GM21576 (cell line): ENCODE results near the gene DRC1.

ENCODE experiments used
- ATAC-seq: cut with Tn5 transposase; IDR thresholded peaks from one replicate; pipeline ENCODE4 v1.9.1; 2021; ENCODE audit warnings: mild to moderate bottlenecking, moderate library complexity; ENCODE audit not compliant: unreplicated experiment

Gene DRC1

DNA sequence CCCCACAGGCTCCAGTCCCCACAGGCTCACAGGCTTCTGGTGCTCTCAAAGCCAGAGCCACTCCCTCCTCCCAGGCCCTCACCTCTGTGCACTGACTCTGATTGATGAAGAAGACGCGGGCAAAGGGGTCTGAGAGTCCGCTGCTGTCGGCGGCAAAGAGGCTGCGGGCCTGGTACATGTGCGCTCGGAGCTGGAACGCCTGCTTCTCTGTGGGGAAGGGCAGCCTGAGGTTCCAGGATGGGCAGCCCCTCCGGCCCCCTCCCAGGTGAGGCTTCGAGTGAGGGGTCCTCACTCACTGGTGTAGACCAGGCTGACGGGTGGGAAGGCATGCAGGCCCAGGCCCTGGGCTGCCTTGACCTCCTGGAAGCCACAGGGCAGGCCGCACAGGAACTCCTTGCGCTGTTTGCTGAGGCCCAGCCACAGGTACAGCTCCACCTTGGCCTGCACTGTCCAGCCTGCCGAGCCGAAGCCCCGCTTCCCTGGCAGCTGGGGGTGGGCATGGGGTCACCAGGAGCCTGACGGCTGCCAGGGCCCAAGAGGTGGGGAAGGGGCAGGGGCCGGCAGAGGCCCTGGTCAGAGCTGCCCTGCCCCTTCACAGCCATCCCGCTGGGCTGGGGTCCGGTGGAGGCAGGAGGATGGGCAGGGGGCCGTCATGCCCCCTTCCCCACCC lies 74.2 kb downstream of the DRC1 start:
- ATAC-seq, result no peak

DNA sequence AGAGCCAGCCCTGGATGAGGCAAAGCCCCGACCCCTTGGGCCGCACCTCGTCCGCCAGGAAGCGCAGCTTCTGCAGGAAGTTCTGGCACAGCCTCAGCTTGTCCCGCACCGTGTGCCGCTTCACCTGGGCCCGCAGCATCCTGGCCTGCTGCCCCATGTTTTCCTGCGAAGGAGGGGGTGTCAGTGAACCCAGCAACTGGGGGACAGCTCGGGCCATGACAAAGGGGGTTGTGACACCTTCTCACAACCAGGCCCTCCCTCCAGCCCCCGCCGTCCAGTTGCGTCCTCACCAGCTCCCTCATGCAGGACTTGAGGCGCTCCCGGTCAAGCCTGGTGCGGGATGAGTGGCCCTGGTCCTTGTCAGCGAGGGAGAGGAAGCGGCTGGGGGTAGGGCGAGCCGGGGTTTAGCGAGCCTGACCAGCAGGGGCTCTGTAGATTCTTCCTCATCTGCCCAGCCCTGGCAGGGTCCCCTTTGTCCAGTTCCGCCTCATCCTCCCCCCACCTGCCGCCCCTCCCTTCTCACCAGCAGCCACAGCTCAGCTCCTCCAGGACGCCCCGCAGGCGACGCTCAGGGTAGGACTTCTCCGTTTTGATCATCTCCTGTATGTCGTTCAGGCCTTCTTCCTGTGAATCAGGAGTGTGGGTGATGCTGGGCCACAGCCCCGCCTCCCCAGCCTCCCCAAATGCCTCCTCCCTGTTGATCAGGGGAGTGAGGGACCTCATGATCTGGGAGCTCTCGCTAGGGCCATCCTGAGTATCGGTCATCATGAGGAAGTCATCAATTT lies 75.6 kb downstream of the DRC1 start:
- ATAC-seq, result no peak

DNA sequence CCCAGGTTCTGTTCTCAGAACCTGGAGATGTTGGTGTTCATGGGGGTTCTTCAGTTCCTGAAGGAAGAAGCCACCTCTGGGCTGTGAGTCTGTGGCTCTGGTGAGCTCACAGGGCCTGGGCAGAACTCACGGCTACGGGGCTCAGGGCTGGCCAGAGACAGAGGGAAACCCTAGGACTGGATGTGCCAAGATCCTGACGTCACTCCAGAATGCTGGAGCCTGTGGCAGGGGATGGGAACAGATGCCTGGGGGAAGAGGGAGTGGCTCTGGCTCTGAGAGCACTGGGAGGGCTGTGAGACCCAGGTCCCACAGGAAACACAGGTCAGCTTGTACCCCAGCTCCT lies 76.2 kb downstream of the DRC1 start, which contains the start of gene OTOF:
Gene OTOF (minus strand): TSS at position 214 of the 343 bp plus-strand sequence.
- ATAC-seq, result no peak

DNA sequence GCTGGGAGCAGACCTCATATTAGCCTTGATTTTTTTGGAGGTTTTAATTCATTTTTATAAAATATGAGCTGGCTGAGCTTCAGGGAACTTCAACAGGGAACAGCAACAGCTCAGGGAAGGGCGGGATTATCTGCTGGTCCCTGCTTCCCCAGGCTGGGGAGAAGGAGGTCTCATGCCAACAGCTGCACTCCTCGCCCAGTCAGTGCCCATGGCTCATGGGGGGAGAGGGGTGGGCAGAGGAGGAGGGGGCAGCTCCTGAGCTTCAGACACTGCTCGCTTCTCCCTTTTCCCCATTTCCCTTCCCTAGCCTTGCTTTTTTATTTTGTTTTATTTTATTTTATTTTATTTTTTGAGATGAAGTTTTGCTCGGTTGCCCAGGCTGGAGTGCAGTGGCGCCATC lies 76.6 kb downstream of the DRC1 start:
- no peak for ATAC-seq

DNA sequence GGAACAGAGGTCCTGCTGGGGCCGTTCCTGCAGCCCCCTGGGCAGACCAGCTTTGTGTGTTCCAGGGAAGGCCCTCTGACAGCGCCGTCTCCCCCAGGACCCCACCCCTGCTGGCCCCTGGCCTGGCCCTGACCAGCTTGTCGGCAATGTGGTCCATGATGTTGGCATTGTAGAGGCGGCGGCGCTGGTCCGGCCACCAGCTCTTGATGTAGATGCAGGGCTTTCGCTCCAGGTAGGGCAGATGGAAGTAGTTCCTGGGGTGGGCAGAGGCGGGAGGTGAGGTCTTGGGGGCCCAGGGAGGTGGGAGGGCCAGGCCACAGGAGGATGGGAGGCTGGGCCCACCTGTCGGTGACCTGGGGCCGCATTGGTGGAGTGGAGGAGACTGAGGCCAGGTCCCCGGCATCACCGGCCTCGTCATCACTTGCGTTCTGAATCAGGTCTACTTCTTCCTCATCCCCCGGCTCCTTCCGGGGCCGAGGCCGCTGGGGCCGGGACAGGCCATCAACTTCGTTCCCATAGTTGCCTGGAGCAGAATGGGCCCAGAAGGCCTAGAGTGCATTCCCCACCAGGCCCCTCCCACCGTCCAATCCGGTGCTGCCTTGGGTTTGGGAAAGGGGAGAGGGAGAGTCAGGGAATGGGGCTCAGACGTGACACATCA lies 77.5 kb downstream of the DRC1 start:
- no peak for ATAC-seq

DNA sequence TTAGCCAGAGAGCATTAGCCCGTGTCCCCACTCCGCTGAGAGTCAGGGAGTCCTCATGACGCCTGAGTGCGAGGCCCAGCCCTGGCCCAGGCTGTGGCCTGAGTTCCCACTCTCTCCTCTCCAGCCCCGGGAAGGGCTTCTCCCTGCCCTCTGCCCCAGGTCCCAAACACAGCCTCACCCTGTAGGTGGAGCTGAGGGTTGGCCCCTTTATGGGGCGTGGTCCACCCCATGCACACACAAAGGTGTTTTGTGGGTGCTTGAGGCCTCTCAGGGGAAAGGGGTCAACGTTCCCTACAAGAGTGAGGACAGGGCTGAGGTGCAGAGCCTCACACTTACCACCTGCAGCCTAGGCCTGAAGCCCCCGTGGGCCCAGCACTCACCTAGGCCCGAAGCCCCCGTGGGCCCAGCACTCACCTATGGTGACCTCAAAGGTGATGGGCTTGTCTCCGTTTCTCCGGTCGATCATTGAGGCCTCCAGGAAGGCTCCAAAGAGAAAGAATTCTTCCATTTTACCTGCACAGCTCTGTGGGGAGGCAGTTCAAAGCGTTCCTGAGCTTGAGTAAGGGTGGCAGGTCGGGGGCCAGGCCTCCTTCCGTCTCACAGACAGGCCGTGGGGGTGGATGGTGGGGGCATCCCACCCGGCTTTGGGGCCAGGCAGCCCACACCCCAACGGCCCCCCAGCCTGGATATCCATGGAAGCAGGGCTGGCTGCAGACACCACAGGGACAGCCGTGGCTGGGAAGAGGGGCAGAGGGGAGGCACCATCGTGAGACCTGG lies 78.3 kb downstream of the DRC1 start:
- no peak for ATAC-seq

DNA sequence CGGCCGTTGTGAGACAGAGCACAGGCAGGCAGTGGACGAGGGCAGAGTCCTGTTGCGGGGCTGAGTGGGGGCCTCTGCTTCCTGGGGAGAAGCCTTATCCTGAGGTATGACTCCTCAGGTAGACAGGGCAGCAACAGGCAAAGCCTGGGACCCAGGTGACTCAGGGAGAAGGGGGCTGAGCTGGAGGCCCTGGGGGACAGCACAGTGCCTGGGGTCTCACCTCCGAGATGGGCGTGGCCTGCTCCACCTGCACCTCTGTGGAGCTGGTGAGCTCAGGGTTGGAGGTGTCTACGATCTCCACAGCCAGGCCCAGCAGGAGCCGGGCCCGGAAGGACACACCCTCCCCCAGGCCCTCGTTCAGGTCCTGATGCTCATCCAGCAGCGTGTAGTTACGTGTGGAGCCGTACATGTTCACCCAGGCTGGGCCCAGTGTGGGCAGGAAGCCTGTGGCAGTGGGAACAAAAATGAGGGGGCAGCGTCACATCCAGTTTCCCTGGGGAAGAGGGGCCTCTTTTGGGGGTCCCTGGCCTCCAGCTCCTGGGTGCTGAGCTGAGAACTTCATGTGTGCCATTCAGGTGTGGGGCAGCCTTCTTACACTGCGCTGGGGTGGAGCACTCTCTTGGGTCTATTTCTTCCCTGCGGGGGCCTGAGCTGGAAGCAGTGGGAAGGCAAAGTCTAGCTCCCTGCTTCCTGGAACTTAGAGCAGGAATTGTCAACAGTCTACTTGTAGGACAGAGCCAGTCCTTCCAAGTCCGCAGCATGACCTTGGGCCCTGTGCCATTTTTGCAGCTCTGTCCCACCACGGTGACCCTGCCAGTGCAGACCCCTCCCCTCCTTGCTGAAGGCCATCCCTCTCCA lies 79.1 kb downstream of the DRC1 start:
- no peak for ATAC-seq

DNA sequence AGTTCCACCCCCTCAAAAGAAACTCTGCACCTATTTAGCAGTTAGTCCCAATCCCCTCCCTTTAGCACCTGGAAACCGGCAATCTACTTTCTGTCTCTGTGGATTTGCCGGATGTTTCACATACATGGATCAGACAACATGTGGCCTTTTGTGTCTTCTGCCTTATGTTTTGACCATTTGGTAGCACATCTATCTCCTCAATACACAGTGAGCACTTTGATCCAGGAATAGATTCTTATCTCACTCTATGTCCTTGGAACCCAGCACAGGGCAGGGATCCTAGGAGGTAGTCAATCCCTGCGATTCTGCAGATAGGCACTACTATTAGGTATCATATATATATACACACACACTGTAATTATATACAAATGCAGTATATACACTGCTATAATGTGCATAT lies 80.0 kb downstream of the DRC1 start:
- no peak for ATAC-seq

DNA sequence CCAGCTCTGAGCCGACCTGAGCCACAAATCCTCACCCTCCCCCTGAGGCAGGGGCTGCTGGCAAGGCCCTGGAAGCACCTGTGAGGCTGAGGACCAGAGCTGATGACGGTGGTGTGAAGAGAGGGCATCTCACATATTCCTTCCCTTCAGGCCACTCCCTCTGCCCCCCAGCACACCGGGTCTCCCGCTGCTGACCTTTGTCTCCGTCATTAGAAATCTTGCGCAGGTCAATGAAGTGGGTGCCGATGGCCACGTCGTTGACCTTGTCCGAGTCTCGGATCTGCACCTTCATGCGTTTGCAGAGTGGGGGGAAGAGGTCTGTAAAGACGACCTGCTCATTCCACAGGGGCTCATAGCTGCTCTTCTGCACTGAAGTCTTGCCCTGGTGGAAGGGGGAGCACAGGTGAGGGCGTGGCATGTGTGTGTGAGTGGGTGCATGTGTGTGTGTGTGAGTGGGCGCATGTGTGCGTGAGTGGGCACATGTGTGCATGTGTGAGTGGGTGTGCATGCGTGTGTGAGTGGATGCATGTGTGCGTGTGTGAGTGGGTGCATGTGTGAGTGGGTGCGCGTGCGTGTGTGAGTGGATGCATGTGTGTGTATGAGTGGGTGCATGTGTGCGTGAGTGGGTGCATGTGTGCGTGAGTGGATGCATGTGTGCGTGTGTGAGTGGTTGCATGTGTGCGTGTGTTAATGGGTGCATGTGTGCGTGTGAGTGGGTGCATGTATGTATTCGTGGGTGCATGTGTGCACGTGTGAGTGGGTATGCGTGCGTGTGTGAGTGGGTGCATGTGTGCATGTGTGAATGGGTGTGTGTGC lies 80.7 kb downstream of the DRC1 start:
- ATAC-seq, result no peak

DNA sequence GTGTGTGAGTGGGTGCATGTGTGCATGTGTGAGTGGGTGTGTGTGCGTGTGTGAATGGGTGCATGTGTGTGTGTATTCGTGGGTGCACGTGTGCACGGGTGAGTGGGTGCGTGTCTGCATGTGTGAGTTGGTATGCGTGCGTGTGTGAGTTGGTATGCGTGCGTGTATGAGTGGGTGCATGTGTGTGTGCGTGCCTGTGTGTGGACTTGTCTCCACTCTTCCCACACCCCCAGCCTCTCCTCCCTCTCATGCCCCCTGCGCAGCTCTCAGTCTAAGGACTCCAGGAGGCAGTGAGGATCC lies 81.3 kb downstream of the DRC1 start:
- ATAC-seq, result no peak

DNA sequence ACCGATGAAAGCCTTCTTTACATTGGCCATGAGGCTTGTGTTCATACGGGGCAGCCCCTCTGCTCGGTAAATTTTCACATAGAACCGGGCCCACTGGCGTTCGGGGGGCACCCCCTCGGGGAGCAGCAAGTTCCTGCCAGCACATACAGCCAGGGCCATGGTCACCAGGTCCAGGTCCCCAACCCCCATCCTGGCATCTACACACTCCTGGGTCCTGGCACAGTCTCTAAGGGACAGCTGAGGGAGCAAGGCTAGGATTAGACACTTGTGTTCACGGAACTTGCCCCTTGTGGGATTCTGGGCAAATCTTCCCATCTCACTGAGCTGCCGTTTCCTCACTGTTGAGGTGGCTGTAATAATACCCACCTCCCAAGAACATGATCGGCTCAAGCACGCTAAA lies 81.8 kb downstream of the DRC1 start:
- no peak for ATAC-seq

DNA sequence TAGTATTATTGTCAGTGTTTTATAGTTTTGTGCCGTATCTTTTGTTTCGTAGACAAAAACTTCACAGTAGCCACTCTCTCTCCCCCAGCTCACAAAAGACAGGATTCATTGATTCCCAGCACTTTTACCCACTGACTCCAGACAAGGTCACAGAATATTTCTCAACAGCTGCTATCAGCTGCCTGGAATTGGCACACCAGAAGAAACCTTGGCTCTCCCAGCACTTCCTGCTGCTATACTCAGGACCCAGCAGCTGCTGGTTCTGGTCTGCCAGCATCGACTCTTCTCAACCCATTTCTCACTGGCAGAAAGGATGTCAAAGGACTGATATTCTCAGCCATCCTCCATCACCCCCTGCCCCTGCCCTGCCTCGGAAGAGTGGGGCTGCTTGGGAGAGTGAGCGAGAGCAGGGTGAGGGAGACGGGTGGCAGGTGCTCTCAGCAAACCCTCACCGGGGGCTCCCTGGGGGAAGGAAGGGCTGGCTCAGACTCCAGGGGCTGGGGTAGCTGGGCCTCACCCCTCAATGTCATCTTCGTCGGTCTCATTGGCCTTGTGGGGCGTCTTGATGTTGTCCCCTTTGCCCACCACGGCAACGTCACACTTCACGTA lies 82.3 kb downstream of the DRC1 start:
- no peak for ATAC-seq

DNA sequence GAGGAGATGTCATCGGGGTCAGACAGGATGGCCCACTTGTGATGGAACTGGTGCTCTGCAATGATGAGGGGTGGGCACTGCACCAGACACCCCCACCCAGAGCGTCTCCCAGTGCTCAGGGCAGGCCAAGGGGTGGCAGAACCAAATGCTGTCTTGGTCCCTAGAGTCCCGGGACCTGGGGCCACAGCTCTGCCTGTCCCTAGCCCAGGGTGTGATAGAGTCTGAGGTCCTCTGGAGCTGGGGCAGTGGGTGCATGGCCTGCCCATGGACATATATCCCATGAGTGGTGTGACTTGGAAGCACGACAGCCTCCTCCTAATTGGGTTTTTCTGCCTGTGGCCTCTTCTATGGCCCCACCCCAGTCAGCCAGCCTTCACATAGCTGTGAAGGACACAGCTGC lies 82.9 kb downstream of the DRC1 start:
- no peak for ATAC-seq

DNA sequence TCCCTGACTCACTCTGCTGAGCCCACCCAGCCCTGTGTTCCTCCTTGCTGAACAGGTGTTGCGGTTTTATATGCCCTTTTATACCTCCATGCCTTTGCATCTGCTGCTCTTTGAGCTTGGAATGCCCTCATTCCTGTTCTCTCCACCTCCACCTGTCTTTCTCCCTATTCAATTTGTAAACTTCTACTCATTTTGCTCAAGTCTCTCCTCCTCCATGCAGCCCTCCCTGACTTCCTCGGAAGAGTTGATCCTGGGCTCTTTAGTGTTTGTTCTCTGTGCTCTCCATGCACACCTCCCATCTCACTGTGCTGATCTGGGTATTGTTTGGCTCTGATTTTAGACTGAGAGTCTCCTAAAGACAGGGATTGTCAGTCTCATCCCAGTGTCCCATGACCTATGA lies 83.4 kb downstream of the DRC1 start:
- ATAC-seq, result no peak

DNA sequence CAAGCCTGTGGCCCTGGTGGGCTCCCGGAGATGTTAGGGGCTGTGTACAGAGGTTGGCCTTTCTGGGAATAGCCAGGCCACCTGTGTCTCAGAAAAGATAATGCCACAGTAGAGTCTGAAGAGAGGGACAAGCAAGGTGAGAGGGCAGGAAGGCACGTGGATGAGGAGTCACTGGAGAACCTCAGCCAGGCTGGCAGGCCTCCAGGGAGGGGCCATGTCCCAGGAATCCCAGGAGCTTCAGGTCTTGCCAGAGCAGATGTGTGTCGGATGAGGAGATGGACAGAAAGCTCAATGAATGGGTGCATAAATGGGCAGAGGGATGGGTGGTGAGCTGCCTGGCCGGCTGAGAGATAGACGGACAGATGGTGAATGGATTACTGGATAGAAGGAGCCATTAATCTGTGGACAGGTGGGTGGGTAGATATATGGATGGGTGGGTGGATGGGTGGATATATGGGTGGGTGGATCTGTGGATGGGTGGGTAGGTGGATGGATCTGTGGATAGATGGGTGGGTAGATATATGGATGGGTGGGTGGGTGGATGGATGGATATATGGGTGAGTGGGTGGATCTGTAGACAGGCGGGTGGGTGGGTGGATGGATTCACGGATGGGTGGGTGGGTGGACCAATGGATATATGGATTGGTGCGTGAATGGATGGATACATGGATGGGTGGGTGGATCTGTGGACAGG lies 84.2 kb downstream of the DRC1 start:
- no peak for ATAC-seq

DNA sequence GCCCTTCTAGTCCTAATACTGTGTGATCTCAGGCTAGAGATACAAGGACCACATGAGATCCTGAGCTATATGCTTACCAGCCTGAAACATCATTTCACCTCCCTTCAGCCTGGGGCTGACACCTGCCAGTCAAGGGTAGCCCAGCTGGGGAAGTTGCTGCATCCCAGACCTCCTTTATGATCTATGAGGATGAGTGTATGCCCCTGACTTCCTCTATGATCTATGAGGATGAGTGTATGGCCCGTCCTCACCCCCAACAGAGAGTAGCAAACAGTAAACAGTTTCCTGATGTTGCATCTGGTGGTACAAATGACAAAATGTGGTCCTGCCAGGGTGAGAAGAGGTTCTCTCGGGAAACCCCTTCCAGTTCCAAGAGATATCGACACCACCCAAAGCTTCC lies 85.1 kb downstream of the DRC1 start:
- ATAC-seq, result no peak

DNA sequence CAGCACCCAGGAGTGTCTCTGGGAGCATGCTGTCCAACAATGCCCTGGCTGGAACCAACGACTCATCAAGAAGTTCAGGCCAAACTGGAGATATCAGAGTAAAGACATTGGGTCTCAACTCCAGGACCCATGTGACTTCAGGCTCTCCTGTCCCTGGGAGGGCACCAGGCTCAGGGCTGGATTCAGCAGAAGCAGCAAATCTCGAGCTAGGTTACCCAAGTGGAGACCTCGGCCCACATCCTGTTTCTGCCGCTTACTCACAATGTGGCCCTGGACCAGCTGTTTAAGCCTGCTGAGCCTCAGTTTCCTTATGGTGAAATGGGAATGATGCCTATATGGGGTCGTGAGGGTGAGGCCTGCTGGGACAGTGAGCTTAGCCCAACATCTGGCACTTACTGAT lies 85.5 kb downstream of the DRC1 start:
- ATAC-seq, result no peak

DNA sequence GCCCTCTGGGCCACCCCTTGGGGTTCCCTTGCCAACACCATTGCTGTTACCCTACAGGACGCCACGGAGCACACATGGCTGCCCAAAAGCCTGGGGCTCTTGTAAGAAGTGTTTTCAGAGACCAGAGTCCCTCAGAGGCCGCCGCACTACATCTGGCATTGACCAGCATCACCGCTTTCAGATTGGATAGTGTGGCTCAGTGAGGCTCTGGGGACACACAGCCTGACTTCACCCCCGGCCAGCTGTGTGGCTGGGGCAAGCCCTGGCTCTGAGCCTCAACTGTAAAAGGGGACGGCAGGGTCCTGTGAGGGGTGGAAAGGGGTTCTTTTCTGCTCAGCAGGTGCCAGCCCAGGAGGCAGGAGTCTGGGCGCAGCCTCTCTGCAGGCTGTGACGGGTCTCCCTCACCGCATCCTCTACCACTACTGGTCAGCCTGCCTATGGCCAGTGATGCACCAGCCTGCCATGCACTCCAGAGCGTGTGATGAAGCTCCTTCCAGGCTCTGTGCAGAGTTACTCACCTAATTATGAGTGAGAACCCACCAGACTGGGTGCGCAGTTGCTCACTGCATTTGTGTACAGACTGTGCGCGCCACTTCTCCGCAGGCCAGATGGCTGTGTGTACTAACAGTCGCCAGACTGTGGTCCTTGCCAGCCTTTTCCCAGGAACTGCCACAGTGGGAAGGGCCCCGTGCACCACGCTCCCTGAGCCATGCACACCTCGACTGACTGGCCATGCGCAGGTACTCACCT lies 86.9 kb downstream of the DRC1 start:
- ATAC-seq, result no peak
